Esophagus muscularis mucosa (tissue), 4 donors: Measurements from ENCODE around the gene NME5. TPM values are rescaled to one million over a fixed set of nuclear protein-coding genes. Genes with fewer than 3 reads are reported as not detected.
A peak's percentile ranks its signal among the peaks of the same experiment; 100 is the strongest.

Source experiments
- DNase-seq: peaks from one replicate; pipeline ENCODE4 v3.0.0-alpha.2; 2017; ENCODE audit errors: extremely low spot score
- H3K27ac ChIP-seq, 4 donors: fragments of 200-600 bp; sonication (generic); replicated peaks in 1 of 4; 1 replicate in 3 of 4; 2 replicates in 1 of 4; pipeline ENCODE4 v1.5.1; 2016 to 2019; ENCODE audit warnings: mild to moderate bottlenecking in 1 of 4
- H3K27me3 ChIP-seq, 4 donors: fragments of 200-600 bp; sonication (generic); one replicate each; pipeline versions ENCODE4 v1.5.1 to v1.6.0; 2016 to 2019
- H3K36me3 ChIP-seq, 4 donors: fragments of 200-600 bp; sonication (generic); one replicate each; pipeline ENCODE4 v1.5.1; 2016 to 2019
- H3K4me1 ChIP-seq, 4 donors: fragments of 200-600 bp; sonication (generic); one replicate each; pipeline ENCODE4 v1.5.1; 2016 to 2019
- H3K4me3 ChIP-seq, 4 donors: fragments of 200-600 bp; sonication (generic); 1 replicate in 2 of 4; 2 replicates in 2 of 4; pipeline ENCODE4 v1.5.1; 2016 to 2019; ENCODE audit warnings: mild to moderate bottlenecking in 4 of 4, moderate library complexity in 1 of 4
- H3K9me3 ChIP-seq, 4 donors: fragments of 200-600 bp; sonication (generic); 1 replicate in 3 of 4; 2 replicates in 1 of 4; pipeline ENCODE4 v1.5.1; 2016 to 2019
- EP300 ChIP-seq: sonication (generic); formaldehyde crosslinking; IDR thresholded peaks from one replicate; pipeline ENCODE4 v1.6.1; 2017; ENCODE audit warnings: antibody characterized with exemption
- POLR2A ChIP-seq: fragments of 450-650 bp; IDR thresholded peaks from one replicate; pipeline ENCODE4 v1.6.1; 2017; ENCODE audit warnings: antibody characterized with exemption, moderate library complexity, mild to moderate bottlenecking, low read depth
- POLR2AphosphoS5 ChIP-seq, 2 donors: sonication (generic); formaldehyde crosslinking; IDR thresholded peaks; one replicate each; pipeline ENCODE4 v1.6.1; 2017; ENCODE audit warnings: antibody characterized with exemption in 2 of 2
- WGBS: methylation state at CpG from one replicate; pipeline ENCODE4 v1.1.5; 2018; 5-methylcytosine and 5-hydroxymethylcytosine counted together
- intact Hi-C: fragments of 100-400 bp; cut with DNase I; formaldehyde crosslinking; loops from one replicate; pipeline ENCODE4 v1.15.1; 2023
- small RNA-seq, 3 donors: library from RNA; depleted of rRNA; stranded (forward); fragments of <200 nt; gene quantifications; one replicate each; pipeline ENCODE3, GENCODE V24; 2016
- total RNA-seq, 4 donors: library from RNA; depleted of rRNA; stranded (reverse); fragments of >200 nt; gene quantifications; one replicate each; pipeline versions ENCODE4 v1.1.0 to v1.2.1, GENCODE V29; 2016
- TF ChIP-seq, protein P1 (sequence below), 3 experiments: fragments of 200-600 bp in 2 of 3; fragments of 450-650 bp in 1 of 3; sonication (generic) in 2 of 3; IDR thresholded peaks; one replicate each; pipeline ENCODE4 v1.5.1; 2017 to 2019; ENCODE audit warnings: antibody characterized with exemption in 3 of 3, mild to moderate bottlenecking in 2 of 3, moderate library complexity in 1 of 3

The NME5 gene
- total RNA-seq, 4 donors from 2014 or later, result 1.1 to 5.4 (median 2.5) TPM

DNA sequence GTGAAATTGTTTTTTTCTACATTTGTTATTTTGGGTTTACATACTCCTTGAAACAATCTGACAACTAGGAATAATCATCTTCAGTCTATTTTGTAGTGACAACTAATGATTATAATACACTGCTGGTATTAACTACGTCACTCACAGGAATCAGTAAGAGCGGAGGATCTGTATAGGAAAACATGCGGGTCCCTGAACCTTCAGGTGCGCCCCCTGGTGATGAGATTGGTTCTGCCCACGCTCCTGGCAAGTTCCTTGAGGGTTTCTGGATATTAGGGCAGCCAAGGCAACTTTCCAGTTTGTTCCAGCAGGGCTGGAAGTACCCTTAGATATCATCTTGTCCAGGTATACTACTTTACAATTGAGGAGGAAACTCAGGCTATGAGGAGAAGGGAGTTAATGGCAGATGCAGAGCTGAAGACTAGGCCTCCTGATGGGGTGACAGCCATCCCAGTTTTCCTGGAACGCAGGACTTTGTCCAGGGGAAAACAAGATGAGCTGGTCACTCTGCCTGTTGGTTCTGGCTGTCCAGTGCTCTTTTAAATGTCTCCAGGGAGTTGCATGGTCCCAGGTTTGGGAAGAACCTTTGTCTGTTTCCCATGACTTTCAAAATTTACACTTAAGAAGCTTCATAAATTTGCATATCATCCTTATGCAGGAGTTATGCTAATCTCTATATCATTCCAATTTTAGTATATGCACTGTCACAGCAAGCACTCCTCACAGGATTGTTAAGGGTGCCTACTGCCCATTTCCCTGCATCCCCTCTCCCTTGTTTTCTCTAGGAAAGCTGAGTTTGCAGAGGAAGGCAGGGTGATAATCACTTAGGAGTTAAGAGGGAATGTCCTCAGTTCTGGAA lies 70.3 kb downstream of the NME5 start:
- intact Hi-C loops, result loop anchor here (2.0 kb wide), 1 partner anchor 32 kb away; no protein-coding TSS in a partner anchor
- H3K4me3 ChIP-seq, result no peak overlapping the region
- no peaks in the 10 kb centered on the region for H3K27me3 ChIP-seq
- 22% methylated on average over 6 of the region's 6 CpGs for WGBS
- no peaks in the 10 kb centered on the region for H3K36me3 ChIP-seq
- no peak overlapping the region for H3K27ac ChIP-seq
- TF ChIP-seq POLR2A (no peak), POLR2AphosphoS5 (IDR thresholded peaks at IDR 0.05) (no peak), EP300 (no peak)
- TF ChIP-seq, protein P1, sequence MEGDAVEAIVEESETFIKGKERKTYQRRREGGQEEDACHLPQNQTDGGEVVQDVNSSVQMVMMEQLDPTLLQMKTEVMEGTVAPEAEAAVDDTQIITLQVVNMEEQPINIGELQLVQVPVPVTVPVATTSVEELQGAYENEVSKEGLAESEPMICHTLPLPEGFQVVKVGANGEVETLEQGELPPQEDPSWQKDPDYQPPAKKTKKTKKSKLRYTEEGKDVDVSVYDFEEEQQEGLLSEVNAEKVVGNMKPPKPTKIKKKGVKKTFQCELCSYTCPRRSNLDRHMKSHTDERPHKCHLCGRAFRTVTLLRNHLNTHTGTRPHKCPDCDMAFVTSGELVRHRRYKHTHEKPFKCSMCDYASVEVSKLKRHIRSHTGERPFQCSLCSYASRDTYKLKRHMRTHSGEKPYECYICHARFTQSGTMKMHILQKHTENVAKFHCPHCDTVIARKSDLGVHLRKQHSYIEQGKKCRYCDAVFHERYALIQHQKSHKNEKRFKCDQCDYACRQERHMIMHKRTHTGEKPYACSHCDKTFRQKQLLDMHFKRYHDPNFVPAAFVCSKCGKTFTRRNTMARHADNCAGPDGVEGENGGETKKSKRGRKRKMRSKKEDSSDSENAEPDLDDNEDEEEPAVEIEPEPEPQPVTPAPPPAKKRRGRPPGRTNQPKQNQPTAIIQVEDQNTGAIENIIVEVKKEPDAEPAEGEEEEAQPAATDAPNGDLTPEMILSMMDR (IDR thresholded peaks at IDR 0.05), result peak; percentile 77 to 83 (median 80)
- DNase-seq, result peak; percentile 94
- H3K9me3 ChIP-seq, result no peaks in the 10 kb centered on the region
- peaks cover 0 to 3% (median 2%) of the 10 kb centered on the region in 4 donors for H3K4me1 ChIP-seq

DNA sequence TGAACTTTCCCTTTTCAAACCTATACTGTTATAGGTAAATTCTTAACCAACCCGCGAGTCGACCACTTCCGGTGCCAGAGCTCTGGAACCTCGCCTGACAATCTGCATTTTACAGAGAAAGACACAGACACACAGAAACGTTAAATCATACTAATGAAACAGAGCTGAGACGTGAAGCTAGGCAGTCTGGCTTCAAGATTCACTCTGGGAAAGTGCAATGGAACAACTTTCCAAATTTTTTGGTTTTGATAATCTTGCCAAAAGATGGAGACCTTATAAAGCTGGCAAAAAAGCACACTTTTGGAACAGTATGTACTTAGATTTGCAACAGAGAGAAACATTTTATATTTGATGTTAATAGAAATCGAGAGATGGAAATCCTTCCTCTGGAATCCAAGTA lies 71.3 kb downstream of the NME5 start:
- WGBS, result 91% methylated on average over 8 of the region's 8 CpGs
- TF ChIP-seq EP300 (no peak), POLR2A (no peak), POLR2AphosphoS5 (IDR thresholded peaks at IDR 0.05) (no peak)
- TF ChIP-seq, protein P1 (IDR thresholded peaks at IDR 0.05), result no peak
- intact Hi-C loops, result loop anchor here (2.0 kb wide), 1 partner anchor 31 kb away; no protein-coding TSS in a partner anchor
- Histone ChIP-seq H3K27ac (no peak overlapping the region), H3K36me3 (no peaks in the 10 kb centered on the region), H3K4me3 (no peak overlapping the region), H3K27me3 (no peaks in the 10 kb centered on the region), H3K9me3 (no peaks in the 10 kb centered on the region), H3K4me1 (peaks cover 0 to 3% (median 2%) of the 10 kb centered on the region in 4 donors)
- DNase-seq, result no peak

Small RNAs within 50 kb of the gene (small RNA-seq; reads per million reads assigned to genes)
- gene RNU6-1148P (0 reads per million in 3 donors), gene RNU6-460P (0 reads per million in 3 donors), gene RNU6-888P (0 reads per million in 3 donors)

Other genes starting within 250 kb of the NME5 start
- under 1 TPM in 1 of 4 donors, not detected in 3; 0.39 TPM for gene PKD2L2, start 250.0 kb downstream of the NME5 start, total RNA-seq
- 10 to 100 TPM; 50.0 to 73.1 (median 53.6) TPM for gene FAM13B, start 106.3 kb downstream of the NME5 start, total RNA-seq
- gene WNT8A, start 55.4 kb downstream of the NME5 start, total RNA-seq, result not detected
- 10 to 100 TPM; 27.3 to 41.5 (median 31.2) TPM for gene BRD8, start 39.2 kb upstream of the NME5 start, total RNA-seq
- 1 to 10 TPM in 1 of 4 donors, under 1 TPM in 1, not detected in 2; 0.50 to 1.1 TPM for gene KIF20A, start 39.7 kb upstream of the NME5 start, total RNA-seq
- 10 to 100 TPM; 15.6 to 21.2 (median 20.4) TPM for gene CDC23, start 73.9 kb upstream of the NME5 start, total RNA-seq
- 1 to 10 TPM; 2.5 to 8.4 (median 4.2) TPM for gene GFRA3, start 135.2 kb upstream of the NME5 start, total RNA-seq
- under 1 TPM in 1 of 4 donors, not detected in 3; 0.17 TPM for gene CDC25C, start 192.4 kb upstream of the NME5 start, total RNA-seq
- 10 to 100 TPM; 22.4 to 40.0 (median 29.6) TPM for gene FAM53C, start 198.8 kb upstream of the NME5 start, total RNA-seq
- gene KDM3B, start 213.3 kb upstream of the NME5 start, total RNA-seq, result 10 to 100 TPM; 61.3 to 88.8 (median 74.9) TPM